GM18868 (cell line): ENCODE measurements around the gene ZBTB8B.
"Not testable (repeated sequence)": the region's sequence is repeated elsewhere in the genome, so short reads cannot be mapped to it uniquely, and the experiment has no call there.

Source experiments
- ATAC-seq: cut with Tn5 transposase; IDR thresholded peaks from one replicate; pipeline ENCODE4 v1.9.1; 2021; ENCODE audit warnings: mild to moderate bottlenecking, moderate library complexity; ENCODE audit not compliant: unreplicated experiment

Gene ZBTB8B

GRCh38 chr1:32464716-32465577, at the start of gene ZBTB8B:
TSS of gene ZBTB8B (plus strand) at chr1:32465072. CDS start at chr1:32470625, 5,553 bp downstream.
- no peak for ATAC-seq

- ATAC-seq: no peak
Measured at GRCh38 chr1:32421775-32422174, 43.1 kb upstream of the ZBTB8B start.

- ATAC-seq: no peak
Measured at GRCh38 chr1:32426489-32427255, 38.2 kb upstream of the ZBTB8B start.

DNA sequence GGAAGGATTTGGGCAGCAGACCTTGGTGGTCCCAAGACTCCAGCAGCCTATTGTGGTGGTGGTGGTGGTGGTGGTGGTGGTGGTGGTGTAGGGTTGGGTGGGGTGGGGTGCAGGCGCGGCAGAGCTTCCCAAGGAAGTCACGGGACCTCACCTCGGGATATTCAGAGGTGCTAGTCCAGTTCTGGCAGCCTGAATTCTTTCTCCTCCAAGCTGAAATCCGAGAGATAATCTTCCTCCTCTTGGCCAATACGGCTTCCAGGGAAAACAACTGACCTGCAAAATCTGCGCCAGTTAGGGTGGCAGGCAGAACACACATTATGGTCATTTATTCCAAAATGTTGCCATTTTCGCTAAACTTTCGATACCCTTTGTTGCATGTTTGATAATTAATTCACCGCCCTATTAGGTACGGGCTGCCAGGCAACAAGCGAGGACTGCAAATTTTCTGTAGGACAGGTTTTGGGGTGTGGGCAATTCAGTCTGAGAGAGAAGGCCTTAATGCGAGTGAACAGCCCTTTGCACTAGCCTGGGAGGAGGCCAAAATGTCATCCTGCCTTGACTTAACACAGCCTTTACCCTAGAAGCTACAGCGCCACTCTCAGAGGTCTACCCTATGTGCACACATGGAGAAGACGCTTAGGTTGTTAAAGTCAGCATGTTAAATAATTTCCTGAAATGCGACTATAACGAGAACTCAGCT, 37.5 kb upstream of the ZBTB8B start:
- ATAC-seq: no peak

DNA sequence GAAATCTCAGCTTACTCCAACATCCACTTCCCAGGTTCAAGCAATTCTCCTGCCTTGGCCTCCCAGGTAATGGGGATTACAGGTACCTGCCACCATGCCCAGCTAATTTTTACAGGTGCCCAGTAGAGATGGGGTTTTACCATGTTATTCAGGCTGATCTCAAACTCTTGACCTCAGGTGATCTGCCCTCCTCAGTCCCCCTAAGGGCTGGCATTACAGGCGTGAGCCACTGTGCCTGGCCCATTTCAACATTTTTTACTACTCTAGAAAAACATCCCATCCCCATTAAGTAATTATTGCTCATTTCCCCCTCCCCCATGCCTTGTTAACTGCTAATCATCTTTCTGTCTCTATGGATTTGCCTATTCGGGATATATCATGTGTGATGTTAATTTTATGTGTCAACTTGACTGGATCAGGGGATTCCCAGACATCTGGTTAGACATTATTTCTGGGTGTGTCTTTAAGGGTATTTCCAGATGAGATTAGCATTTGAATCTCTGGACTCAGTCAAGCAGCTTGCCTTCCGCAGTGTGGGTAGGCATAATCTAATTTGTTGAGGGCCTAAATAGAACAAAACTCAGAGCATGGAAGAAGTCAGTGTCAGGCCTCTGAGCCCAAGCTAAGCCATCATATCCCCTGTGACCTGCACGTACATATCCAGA, 33.0 kb upstream of the ZBTB8B start:
- peak; percentile 68 for ATAC-seq

GRCh38 chr1:32438136-32438535, 26.7 kb upstream of the ZBTB8B start:
- ATAC-seq: no peak

DNA sequence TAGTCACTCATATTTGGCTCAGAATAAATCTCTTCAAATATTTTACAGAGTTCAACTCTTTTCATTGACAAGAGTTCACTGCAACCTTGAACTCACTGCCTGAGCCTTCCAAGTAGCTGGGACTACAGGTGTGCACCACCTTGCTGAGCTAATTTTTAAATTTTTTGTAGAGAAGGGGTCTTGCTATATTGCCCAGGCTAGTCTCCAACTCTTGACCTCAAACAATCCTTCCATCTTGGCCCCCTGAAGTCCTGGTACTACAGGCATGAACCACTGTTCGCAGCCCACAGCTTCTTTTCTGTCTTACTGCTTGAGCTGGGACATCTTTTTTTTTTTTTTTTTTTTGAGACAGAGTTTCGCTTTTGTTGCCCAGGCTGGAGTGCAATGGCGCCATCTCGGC, 26.1 kb upstream of the ZBTB8B start:
- not testable (repeated sequence) for ATAC-seq

GRCh38 chr1:32441467-32441866, 23.4 kb upstream of the ZBTB8B start:
- ATAC-seq: not testable (repeated sequence)

GRCh38 chr1:32447469-32448185, 17.2 kb upstream of the ZBTB8B start:
- ATAC-seq: no peak

GRCh38 chr1:32448186-32448772, 16.6 kb upstream of the ZBTB8B start:
- not testable (repeated sequence) for ATAC-seq

DNA sequence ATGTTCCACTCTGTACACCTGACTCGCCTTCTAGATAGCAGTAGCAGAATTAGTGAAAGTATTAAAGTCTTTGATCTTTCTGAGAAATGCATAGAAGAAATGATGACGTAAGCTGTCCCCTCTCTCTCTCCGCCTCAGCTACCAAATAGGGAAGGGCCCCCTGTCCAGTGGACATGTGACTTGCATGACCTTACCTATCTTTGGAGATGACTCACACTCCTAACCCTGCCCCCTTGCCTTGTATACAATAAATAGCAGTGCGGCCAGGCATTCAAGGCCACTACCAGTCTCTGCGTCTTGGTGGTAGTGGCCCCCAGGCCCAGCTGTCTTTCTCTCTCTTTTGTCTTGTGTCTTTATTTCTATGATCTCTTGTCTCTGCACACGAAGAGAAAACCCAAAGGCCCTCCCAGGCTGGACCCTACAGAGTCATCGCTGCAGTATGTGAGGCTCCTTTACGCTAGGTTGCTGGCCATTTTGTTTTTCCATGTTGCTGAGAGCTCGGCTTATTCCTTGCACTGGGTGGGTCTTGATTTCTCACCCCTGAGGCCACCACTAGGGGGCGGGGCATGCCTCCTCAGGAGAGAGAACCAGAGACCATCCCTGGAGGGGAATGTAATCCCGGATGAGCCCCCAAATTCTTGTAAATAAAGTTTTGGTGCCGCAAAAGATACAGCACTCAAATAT, 16.0 kb upstream of the ZBTB8B start:
- no peak for ATAC-seq

GRCh38 chr1:32449457-32449831, 15.4 kb upstream of the ZBTB8B start:
- not testable (repeated sequence) for ATAC-seq

- ATAC-seq: no peak
Measured at GRCh38 chr1:32454726-32455125, 10.1 kb upstream of the ZBTB8B start.

DNA sequence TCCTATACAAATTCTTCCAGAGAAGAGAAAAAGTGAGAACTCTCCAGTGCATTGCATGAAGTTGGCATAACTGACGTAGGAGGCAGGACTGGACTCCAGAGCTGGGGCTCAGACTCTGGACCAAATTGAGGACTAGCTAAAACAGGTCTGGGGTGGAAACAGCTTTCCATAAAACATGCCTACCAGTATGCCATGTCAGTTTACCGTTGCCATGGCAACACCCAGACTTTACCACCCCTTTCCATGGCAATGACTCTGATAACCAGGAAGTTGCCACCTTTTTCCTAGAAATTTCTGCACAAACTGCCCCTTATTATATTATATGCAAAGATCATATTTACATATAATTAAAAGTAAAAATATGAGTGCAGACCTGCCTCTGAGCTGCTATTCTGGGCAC, 8.9 kb upstream of the ZBTB8B start:
- no peak for ATAC-seq

GRCh38 chr1:32458798-32459197, 6.1 kb upstream of the ZBTB8B start:
- not testable (repeated sequence) for ATAC-seq

GRCh38 chr1:32462977-32463376, 1.9 kb upstream of the ZBTB8B start:
- ATAC-seq: not testable (repeated sequence)

- ATAC-seq: no peak
Measured at GRCh38 chr1:32464191-32464715, 619 bp upstream of the ZBTB8B start.

GRCh38 chr1:32465578-32465933, 684 bp downstream of the ZBTB8B start:
- ATAC-seq: no peak

DNA sequence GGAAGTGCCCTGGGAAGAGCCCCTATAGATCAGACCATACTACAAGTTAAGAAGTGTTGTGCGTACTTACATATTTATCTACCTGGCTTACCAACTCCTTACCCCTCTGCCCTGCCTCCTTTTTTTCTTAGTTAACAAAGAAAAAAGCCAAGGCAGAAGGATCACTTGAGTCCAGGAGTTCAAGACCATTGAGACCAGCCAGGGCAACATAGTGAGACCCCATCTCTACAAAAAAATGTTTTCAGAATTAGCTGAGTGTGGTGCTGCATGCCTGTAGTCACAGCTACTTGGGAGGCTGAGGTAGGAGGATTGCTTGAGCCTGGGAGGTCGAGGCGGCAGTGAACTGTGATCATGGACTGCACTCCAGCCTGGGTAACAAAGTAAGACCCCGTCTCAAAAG, 1.9 kb downstream of the ZBTB8B start:
- ATAC-seq: no peak
